TTC549 (cell line): ENCODE results near the gene HLA-A.
"Not testable (repeated sequence)": the region's sequence is repeated elsewhere in the genome, so short reads cannot be mapped to it uniquely, and the experiment has no call there.

Experiments
- FAIRE-seq: peaks from 2 replicates; lab custom pipeline; 2012; peaks lifted over from hg19 to GRCh38; lab: Jason Lieb, UNC

HLA-A gene

GRCh38 chr6:29942275-29943052 is at the start of gene HLA-A:
HLA-A (plus strand) TSS chr6:29942532; CDS start chr6:29942554, 22 bp downstream.
- FAIRE-seq = no peak

GRCh38 chr6:29892696-29893095 is 49.6 kb upstream of the HLA-A start:
- no peak for FAIRE-seq

- no peak for FAIRE-seq
Observed at GRCh38 chr6:29899281-29899680, 43.1 kb upstream of the HLA-A start.

- no peak for FAIRE-seq
Observed at GRCh38 chr6:29905286-29905685, 37.0 kb upstream of the HLA-A start.

- no peak for FAIRE-seq
Observed at GRCh38 chr6:29907637-29908340, 34.5 kb upstream of the HLA-A start.

GRCh38 chr6:29908341-29908662 is 34.0 kb upstream of the HLA-A start:
- no peak for FAIRE-seq

GRCh38 chr6:29908710-29909109 is 33.6 kb upstream of the HLA-A start:
- FAIRE-seq = no peak

GRCh38 chr6:29909985-29910384 is 32.3 kb upstream of the HLA-A start:
- FAIRE-seq = no peak

- FAIRE-seq = no peak
Observed at GRCh38 chr6:29912840-29913239, 29.5 kb upstream of the HLA-A start.

- no peak for FAIRE-seq
Observed at GRCh38 chr6:29916741-29917140, 25.6 kb upstream of the HLA-A start.

GRCh38 chr6:29917857-29918256 is 24.5 kb upstream of the HLA-A start:
- FAIRE-seq = no peak

- no peak for FAIRE-seq
Observed at GRCh38 chr6:29919506-29920445, 22.6 kb upstream of the HLA-A start.

- FAIRE-seq = no peak
Observed at GRCh38 chr6:29924287-29924686, 18.0 kb upstream of the HLA-A start.

- no peak for FAIRE-seq
Observed at GRCh38 chr6:29924731-29925130, 17.6 kb upstream of the HLA-A start.

GRCh38 chr6:29925321-29925720 is 17.0 kb upstream of the HLA-A start:
- FAIRE-seq = no peak

- no peak for FAIRE-seq
Observed at GRCh38 chr6:29925727-29926412, 16.5 kb upstream of the HLA-A start.

GRCh38 chr6:29926413-29927274 is 15.7 kb upstream of the HLA-A start:
- no peak for FAIRE-seq

- no peak for FAIRE-seq
Observed at GRCh38 chr6:29927275-29927569, 15.1 kb upstream of the HLA-A start.

GRCh38 chr6:29927841-29928388 is 14.4 kb upstream of the HLA-A start:
- no peak for FAIRE-seq

- FAIRE-seq = not testable (repeated sequence)
Observed at GRCh38 chr6:29930047-29930446, 12.3 kb upstream of the HLA-A start.

- no peak for FAIRE-seq
Observed at GRCh38 chr6:29933955-29934354, 8.4 kb upstream of the HLA-A start.
